HG03060 (cell line): ENCODE measurements around the gene PLXNA4.
"Not testable (repeated sequence)": the region's sequence is repeated elsewhere in the genome, so short reads cannot be mapped to it uniquely, and the experiment has no call there.

Source experiments
- ATAC-seq: cut with Tn5 transposase; IDR thresholded peaks from one replicate; pipeline ENCODE4 v1.9.1; 2021; ENCODE audit warnings: low read depth, moderate number of reproducible peaks; ENCODE audit not compliant: unreplicated experiment

The PLXNA4 gene

GRCh38 chr7:132575982-132576720 is at the start of gene PLXNA4:
TSS of gene PLXNA4 (minus strand) at chr7:132576470. CDS start at chr7:132508693, 67,777 bp downstream.
- ATAC-seq, result no peak

- no peak for ATAC-seq
These were observed 49.4 kb upstream of the PLXNA4 start for GRCh38 chr7:132625651-132626050.

DNA sequence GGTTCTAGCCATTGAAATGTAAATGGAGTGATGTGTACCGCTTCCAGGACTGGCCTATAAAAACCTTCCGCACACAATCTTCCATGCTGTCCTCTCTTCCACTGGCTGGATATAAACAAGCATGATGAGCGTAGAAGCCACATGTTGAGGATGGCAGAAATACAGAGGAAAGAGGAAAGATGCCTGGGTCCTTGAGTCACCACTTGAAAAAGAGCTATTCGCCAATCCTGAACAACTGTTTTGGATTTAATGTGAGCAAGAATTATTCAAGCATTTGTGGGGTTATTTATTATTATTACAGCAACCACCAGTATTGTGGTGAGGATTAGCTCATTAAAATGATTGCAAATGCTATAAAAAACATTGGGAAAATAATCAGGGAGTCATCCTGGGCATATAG is 45.8 kb upstream of the PLXNA4 start:
- ATAC-seq, result no peak

- no peak for ATAC-seq
These were observed 43.7 kb upstream of the PLXNA4 start for GRCh38 chr7:132619967-132620366.

- no peak for ATAC-seq
These were observed 42.7 kb upstream of the PLXNA4 start for GRCh38 chr7:132618956-132619305.

GRCh38 chr7:132618271-132618955 is 42.1 kb upstream of the PLXNA4 start:
- ATAC-seq, result no peak

- ATAC-seq, result no peak
These were observed 38.4 kb upstream of the PLXNA4 start for GRCh38 chr7:132614428-132615318.

DNA sequence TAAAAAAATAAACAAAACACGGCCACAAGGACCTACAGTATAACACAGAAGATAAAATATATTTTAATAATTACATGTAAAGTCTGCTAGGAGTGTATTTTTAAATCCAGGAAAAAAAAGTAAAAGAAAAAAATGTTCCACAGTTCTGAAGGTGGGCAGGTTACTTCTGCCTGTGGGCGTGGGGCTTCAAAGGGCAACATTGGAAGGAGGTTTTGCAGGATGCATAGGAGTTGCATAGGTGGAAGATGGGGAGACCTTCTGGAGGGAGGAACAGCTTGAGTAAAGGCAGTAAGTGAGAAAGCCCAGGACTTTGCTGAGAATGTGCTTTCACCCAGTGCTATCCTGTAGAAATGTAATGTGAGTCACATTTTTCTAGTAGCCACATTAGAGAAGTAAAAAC is 37.5 kb upstream of the PLXNA4 start:
- no peak for ATAC-seq

- ATAC-seq, result no peak
These were observed 34.7 kb upstream of the PLXNA4 start for GRCh38 chr7:132610995-132611394.

DNA sequence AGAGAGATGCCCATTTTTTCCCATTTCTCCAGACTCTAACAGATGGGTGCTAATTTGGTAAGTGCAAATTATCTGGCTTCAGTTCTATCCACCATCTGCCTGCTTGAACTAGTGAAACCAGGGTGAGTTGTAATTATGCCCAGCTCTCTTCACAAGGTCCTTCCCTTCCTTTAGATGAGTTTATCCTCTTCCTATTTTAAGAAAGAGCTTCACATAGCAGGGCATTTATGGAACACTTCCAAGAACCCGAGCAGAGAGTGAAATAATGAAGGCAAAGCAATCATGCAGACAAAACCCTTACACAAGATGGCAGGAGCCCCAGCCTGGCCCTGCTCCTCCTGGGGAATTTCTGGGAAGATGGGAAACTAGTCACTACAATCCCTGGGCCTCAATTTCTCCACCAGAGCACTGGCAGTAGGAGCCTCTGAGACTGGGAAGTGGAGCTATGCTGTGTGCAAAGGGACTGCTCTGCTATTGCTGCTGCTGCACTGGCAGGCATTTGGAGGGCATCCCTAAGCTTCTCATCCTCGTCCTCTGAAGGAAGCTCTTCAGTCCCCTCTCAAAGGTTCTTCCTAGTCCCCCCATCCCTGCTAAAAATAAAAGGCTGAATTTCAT is 33.7 kb upstream of the PLXNA4 start:
- ATAC-seq, result no peak

GRCh38 chr7:132609222-132609621 is 33.0 kb upstream of the PLXNA4 start:
- no peak for ATAC-seq

DNA sequence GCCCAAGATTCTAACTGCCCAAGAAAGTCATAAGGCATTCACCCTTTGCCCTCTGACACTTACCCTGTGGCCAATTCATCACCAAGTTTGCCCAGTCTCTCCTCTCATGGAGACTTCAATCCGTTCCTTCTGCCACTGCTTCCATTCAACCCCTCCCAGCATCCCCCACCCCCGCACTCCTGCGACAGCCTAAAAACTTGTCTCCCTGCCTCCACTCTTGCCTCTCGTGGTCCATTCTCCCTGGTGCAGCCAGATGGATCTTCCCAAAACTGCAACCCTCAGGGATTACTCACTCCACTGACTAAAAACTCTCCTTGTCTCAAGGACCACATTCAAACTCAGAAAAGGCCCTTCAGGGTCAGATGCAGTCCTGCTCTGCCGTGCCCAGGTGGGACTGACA is 32.3 kb upstream of the PLXNA4 start:
- no peak for ATAC-seq

GRCh38 chr7:132607656-132608055 is 31.4 kb upstream of the PLXNA4 start:
- ATAC-seq, result no peak

GRCh38 chr7:132604121-132604520 is 27.9 kb upstream of the PLXNA4 start:
- ATAC-seq, result no peak

DNA sequence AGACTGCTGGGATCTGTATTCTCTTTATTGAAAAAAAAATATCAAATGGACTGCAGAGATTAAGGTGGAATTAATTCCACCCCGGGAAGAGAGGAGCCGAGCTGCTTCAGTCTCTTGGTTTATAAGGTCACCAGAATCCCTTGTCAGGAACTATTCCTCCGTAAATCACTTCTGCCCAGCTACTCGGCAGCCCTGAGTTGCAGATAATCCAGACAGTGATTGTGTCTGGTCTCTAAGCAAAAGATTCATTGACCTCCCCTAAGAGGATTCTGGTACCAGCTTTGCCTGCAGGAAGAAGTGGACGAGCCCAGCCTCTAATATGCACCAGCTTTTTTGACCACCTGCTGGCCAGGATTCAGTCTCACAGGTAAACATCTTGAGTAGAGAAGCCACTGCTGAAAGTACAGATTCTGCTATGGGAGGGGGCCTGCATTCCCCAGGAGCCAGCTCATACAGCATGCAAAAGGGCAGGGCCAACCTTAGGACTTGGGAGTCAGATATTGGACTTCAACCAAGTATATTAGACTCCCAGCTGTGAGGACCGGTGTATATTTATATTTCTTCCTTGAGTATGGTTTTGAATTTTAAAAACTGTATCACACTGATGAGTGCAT is 27.1 kb upstream of the PLXNA4 start:
- no peak for ATAC-seq

DNA sequence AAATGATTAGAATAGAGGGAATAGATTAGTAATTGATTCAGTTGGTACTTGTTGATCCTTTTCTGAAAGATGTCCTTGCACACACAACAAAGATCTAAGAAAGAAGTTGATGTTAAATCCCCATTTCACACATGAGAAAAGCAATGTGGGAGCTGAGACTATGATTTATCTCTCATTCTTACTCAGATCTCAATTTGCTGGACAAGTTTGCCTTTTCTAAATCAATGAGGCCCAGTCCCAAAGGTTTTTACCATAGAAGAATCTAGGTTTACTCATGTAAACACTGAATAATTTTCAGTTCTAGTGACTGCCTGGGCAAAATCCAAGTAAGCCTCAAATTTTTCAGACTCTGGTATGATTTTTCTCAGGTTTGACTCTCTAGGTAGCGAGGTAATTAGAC is 25.5 kb upstream of the PLXNA4 start:
- no peak for ATAC-seq

- no peak for ATAC-seq
These were observed 20.3 kb upstream of the PLXNA4 start for GRCh38 chr7:132596588-132596987.

- ATAC-seq, result not testable (repeated sequence)
These were observed 18.5 kb upstream of the PLXNA4 start for GRCh38 chr7:132594741-132595140.

DNA sequence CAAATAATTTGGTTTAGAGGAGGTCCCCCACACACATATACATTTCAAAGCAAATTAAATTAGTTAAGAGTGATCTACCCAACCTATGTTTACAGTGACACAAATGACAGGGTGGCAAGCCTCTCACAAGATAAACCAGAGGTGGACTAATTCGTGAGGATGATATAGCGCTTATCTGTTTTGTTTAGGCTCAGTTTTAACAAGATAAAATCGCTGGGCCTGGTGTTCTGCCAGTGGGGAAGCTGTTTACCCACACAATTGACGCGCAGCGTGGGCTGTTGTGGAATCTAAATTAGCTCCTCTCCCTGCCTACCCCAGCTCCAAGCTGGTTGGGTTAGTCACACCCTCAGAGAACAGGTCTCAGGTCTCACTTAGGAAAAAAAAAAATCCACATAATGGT is 16.7 kb upstream of the PLXNA4 start:
- ATAC-seq, result no peak

DNA sequence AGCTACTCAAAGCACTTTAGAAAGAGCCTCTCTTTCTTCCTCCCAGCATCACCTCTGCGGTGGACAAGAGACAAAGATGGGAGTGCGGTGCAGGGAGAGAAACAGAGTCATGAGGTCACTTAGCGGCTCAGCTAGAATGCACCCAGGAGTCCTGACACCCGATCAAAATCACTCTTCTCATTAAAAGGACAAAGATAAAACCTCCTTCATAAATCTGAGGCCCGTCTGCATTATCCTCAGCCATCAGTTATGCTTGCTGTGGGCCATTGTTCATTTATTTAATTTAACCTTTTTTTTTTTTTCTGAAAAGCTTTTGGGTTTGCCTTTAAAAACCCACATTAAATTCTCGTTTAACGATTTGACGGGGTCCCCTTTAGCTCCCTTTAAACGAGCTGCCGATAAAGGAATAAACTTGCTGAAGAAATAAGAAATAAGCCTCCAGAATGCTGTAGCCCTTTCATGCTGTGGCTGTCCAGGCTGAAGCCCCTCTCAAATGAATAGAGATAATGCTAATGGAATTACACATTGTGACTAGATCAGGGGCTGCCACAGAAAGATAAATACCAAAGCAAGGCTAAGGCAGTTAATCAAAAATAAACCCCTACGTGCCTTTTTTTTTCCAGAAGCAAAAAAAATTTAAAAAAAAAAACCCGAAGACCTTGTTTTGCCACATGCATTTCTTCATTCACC is 16.1 kb upstream of the PLXNA4 start:
- no peak for ATAC-seq
